Natural killer cell (primary cell): ENCODE measurements around the gene CYP27B1. TPM values are rescaled to one million over a fixed set of nuclear protein-coding genes. Genes with fewer than 3 reads are reported as not detected.
A peak's percentile ranks its signal among the peaks of the same experiment; 100 is the strongest.

ENCODE experiments used
- ATAC-seq, 3 donors: fragments of 150-1000 bp in 2 of 3; fragments of 200-7000 bp in 1 of 3; cut with Tn5 transposase; 1 replicate in 1 of 3; 2 replicates in 2 of 3; pipeline ENCODE4 v1.10.0; 2021; ENCODE audit warnings: mild to moderate bottlenecking in 2 of 3, moderate library complexity in 2 of 3
- DNase-seq, 2 donors: peaks; one replicate each; pipeline versions ENCODE4 v3.0.0 to v3.0.0-alpha.2; 2013 to 2021; ENCODE audit warnings: mixed read lengths in 1 of 2
- H3K27ac ChIP-seq: one replicate; pipeline ENCODE4 v1.5.1; 2013; ENCODE audit warnings: mild to moderate bottlenecking, low read length
- H3K27me3 ChIP-seq: one replicate; pipeline ENCODE4 v1.6.1; 2013; ENCODE audit warnings: low read length; ENCODE audit not compliant: control insufficient read depth, insufficient read depth
- H3K36me3 ChIP-seq: one replicate; pipeline ENCODE4 v1.6.1; 2013; ENCODE audit warnings: low read length; ENCODE audit not compliant: control insufficient read depth, insufficient read depth
- H3K4me1 ChIP-seq: one replicate; pipeline ENCODE4 v1.6.1; 2013; ENCODE audit warnings: low read length; ENCODE audit not compliant: control insufficient read depth, insufficient read depth
- H3K4me3 ChIP-seq: one replicate; pipeline ENCODE4 v1.5.1; 2013; ENCODE audit warnings: low read length
- H3K9me3 ChIP-seq: one replicate; pipeline ENCODE4 v1.6.1; 2013; ENCODE audit warnings: low read length; ENCODE audit not compliant: control insufficient read depth, insufficient read depth
- H3K27ac Mint-ChIP-seq, 2 donors: one replicate each; pipeline ENCODE4 v1.8.0; 2022; ENCODE audit warnings: mild to moderate bottlenecking in 2 of 2, mixed read lengths in 2 of 2, moderate library complexity in 1 of 2
- H3K27me3 Mint-ChIP-seq, 2 donors: one replicate each; pipeline ENCODE4 v1.8.0; 2022; ENCODE audit warnings: low read depth in 2 of 2, mixed read lengths in 2 of 2
- H3K36me3 Mint-ChIP-seq: one replicate; pipeline ENCODE4 v1.8.0; 2022; ENCODE audit warnings: mixed read lengths
- H3K4me1 Mint-ChIP-seq, 2 donors: one replicate each; pipeline ENCODE4 v1.8.0; 2022; ENCODE audit warnings: mixed read lengths in 2 of 2
- H3K4me3 Mint-ChIP-seq: one replicate; pipeline ENCODE4 v1.8.0; 2022; ENCODE audit warnings: mild to moderate bottlenecking, moderate library complexity, mixed read lengths
- H3K9me3 Mint-ChIP-seq, 2 donors: one replicate each; pipeline ENCODE4 v1.8.0; 2022; ENCODE audit warnings: mixed read lengths in 2 of 2
- CTCF ChIP-seq: fragments of 200-600 bp; IDR thresholded peaks from one replicate; pipeline ENCODE4 v1.8.0; 2022; ENCODE audit warnings: antibody characterized with exemption
- WGBS: methylation state at CpG from one replicate; pipeline ENCODE4 v1.1.7; 2013; ENCODE audit warnings: missing lambda C conversion rate; ENCODE audit not compliant: insufficient coverage; 5-methylcytosine and 5-hydroxymethylcytosine counted together
- intact Hi-C: fragments of 100-400 bp; cut with micrococcal nuclease; formaldehyde crosslinking; loops from one replicate; pipeline ENCODE4 v1.14.2; 2022
- total RNA-seq, 4 donors: library from RNA; stranded (reverse); fragments of 120-200 nt in 1 of 4; gene quantifications; one replicate each; pipeline versions ENCODE4 v1.2.3 to v1.2.4, GENCODE V29; 2013 to 2022

The CYP27B1 gene
- total RNA-seq, 3 donors from 2014 or later (not counting 1 experiment from before 2014, with no cell fraction given), result 1.1 to 1.7 (median 1.6) TPM

- H3K36me3 ChIP-seq, result no peaks in the 10 kb centered on the region
- Mint-ChIP-seq H3K4me1 (peaks cover 19 to 20% of the 10 kb centered on the region in 2 donors), H3K27me3 (peaks cover 10 to 11% of the 10 kb centered on the region in 2 donors), H3K36me3 (no peaks in the 10 kb centered on the region), H3K27ac (peak overlapping the region; percentile 89 to 94), H3K9me3 (no peaks in the 10 kb centered on the region), H3K4me3 (peak overlapping the region; percentile 97)
- no peaks in the 10 kb centered on the region for H3K9me3 ChIP-seq
- peak in 1 of 2 donors; percentile 92 for DNase-seq
- peaks cover 10% of the 10 kb centered on the region for H3K27me3 ChIP-seq
- peak overlapping the region; percentile 80 for H3K27ac ChIP-seq
- 1% methylated on average over 14 of the region's 16 CpGs for WGBS
- ATAC-seq, result peak; percentile 52 to 61 (median 56)
- intact Hi-C loops, result no loop called here
- H3K4me1 ChIP-seq, result peaks cover 31% of the 10 kb centered on the region
- peak overlapping the region; percentile 77 for H3K4me3 ChIP-seq
- no peak for TF ChIP-seq CTCF
Observed at GRCh38 chr12:57771236-57771872, 4.5 kb upstream of the CYP27B1 start.

GRCh38 chr12:57770734-57771133 is 3.9 kb upstream of the CYP27B1 start:
- H3K27ac Mint-ChIP-seq, result no peak overlapping the region
- no peaks in the 10 kb centered on the region for H3K9me3 Mint-ChIP-seq
- H3K36me3 Mint-ChIP-seq, result no peaks in the 10 kb centered on the region
- H3K9me3 ChIP-seq, result no peaks in the 10 kb centered on the region
- WGBS, result 92% methylated on average over 4 of the region's 4 CpGs
- DNase-seq (no peak), ATAC-seq (no peak)
- intact Hi-C loops, result no loop called here
- no peak overlapping the region for H3K4me3 ChIP-seq
- H3K27ac ChIP-seq, result no peak overlapping the region
- no peak for TF ChIP-seq CTCF
- peak overlapping the region; percentile 61 for H3K4me3 Mint-ChIP-seq
- peaks cover 12 to 14% of the 10 kb centered on the region in 2 donors for H3K27me3 Mint-ChIP-seq
- H3K4me1 Mint-ChIP-seq, result peaks cover 23 to 25% of the 10 kb centered on the region in 2 donors
- peaks cover 17% of the 10 kb centered on the region for H3K27me3 ChIP-seq
- peaks cover 37% of the 10 kb centered on the region for H3K4me1 ChIP-seq
- no peaks in the 10 kb centered on the region for H3K36me3 ChIP-seq

GRCh38 chr12:57769594-57769993 is 2.7 kb upstream of the CYP27B1 start:
- H3K27me3 ChIP-seq, result peaks cover 28% of the 10 kb centered on the region
- Mint-ChIP-seq H3K27me3 (peaks cover 22 to 25% of the 10 kb centered on the region in 2 donors), H3K9me3 (no peaks in the 10 kb centered on the region), H3K27ac (no peak overlapping the region), H3K4me1 (peaks cover 34 to 37% of the 10 kb centered on the region in 2 donors), H3K36me3 (no peaks in the 10 kb centered on the region), H3K4me3 (peak overlapping the region; percentile 40)
- 96% methylated on average over 11 of the region's 11 CpGs for whole genome bisulfite sequencing
- H3K9me3 ChIP-seq, result no peaks in the 10 kb centered on the region
- no peak for ATAC-seq
- no peak for TF ChIP-seq CTCF
- peaks cover 48% of the 10 kb centered on the region for H3K4me1 ChIP-seq
- H3K27ac ChIP-seq, result no peak overlapping the region
- no peak overlapping the region for H3K4me3 ChIP-seq
- H3K36me3 ChIP-seq, result no peaks in the 10 kb centered on the region
- intact Hi-C loops, result no loop called here
- no peak for DNase-seq

GRCh38 chr12:57767876-57768275 is 998 bp upstream of the CYP27B1 start:
- no peak for ATAC-seq
- no peaks in the 10 kb centered on the region for H3K9me3 Mint-ChIP-seq
- H3K27me3 Mint-ChIP-seq, result peaks cover 40% of the 10 kb centered on the region in 2 donors
- H3K4me3 Mint-ChIP-seq, result no peak overlapping the region
- 96% methylated on average over 3 of the region's 3 CpGs for WGBS
- Histone ChIP-seq H3K27ac (no peak overlapping the region), H3K36me3 (no peaks in the 10 kb centered on the region), H3K9me3 (no peaks in the 10 kb centered on the region), H3K27me3 (peaks cover 41% of the 10 kb centered on the region), H3K4me3 (no peak overlapping the region), H3K4me1 (peaks cover 43% of the 10 kb centered on the region)
- intact Hi-C loops, result no loop called here
- no peaks in the 10 kb centered on the region for H3K36me3 Mint-ChIP-seq
- no peak for DNase-seq
- TF ChIP-seq CTCF, result no peak
- H3K4me1 Mint-ChIP-seq, result peaks cover 34 to 37% of the 10 kb centered on the region in 2 donors
- H3K27ac Mint-ChIP-seq, result no peak overlapping the region
